GM23338 (cell line): ENCODE measurements around the gene FAM227B. TPM values are rescaled to one million over a fixed set of nuclear protein-coding genes. Genes with fewer than 3 reads are reported as not detected.

ENCODE experiments used
- ATAC-seq: fragments of 200-7000 bp; cut with Tn5 transposase; 3 replicates; pipeline ENCODE4 v1.9.1; 2020
- DNase-seq: peaks from one replicate; pipeline ENCODE4 v3.0.0-alpha.2; 2015; ENCODE audit warnings: low spot score
- H2AFZ ChIP-seq: fragments of 200-600 bp; sonication (generic); 2 replicates; pipeline ENCODE4 v1.8.0; 2016; ENCODE audit warnings: antibody characterized with exemption, mild to moderate bottlenecking, moderate library complexity
- H3F3A ChIP-seq: fragments of 200-600 bp; sonication (generic); replicated peaks from 2 replicates; pipeline ENCODE4 v1.8.0; 2017; ENCODE audit warnings: antibody characterized with exemption, mixed run types, low read depth
- H3K27ac ChIP-seq: fragments of 200-600 bp; sonication (generic); 2 replicates; pipeline ENCODE4 v1.6.1; 2016; ENCODE audit warnings: low read depth
- H3K27me3 ChIP-seq: fragments of 200-600 bp; sonication (generic); 2 replicates; pipeline ENCODE4 v1.8.0; 2016; ENCODE audit warnings: mild to moderate bottlenecking, mixed run types, moderate library complexity; ENCODE audit not compliant: insufficient read depth
- H3K36me3 ChIP-seq: fragments of 200-600 bp; sonication (generic); 2 replicates; pipeline ENCODE4 v1.8.0; 2016; ENCODE audit warnings: mild to moderate bottlenecking; ENCODE audit not compliant: insufficient read depth
- H3K4me1 ChIP-seq: fragments of 200-600 bp; sonication (generic); 2 replicates; pipeline ENCODE4 v1.8.0; 2016; ENCODE audit warnings: mild to moderate bottlenecking, moderate library complexity; ENCODE audit not compliant: insufficient read depth
- H3K4me2 ChIP-seq: fragments of 200-600 bp; sonication (generic); 2 replicates; pipeline ENCODE4 v1.7.1; 2017; ENCODE audit warnings: mixed run types
- H3K4me3 ChIP-seq: fragments of 200-600 bp; sonication (generic); 2 replicates; pipeline ENCODE4 v1.6.1; 2016; ENCODE audit warnings: mixed run types
- H3K79me2 ChIP-seq: fragments of 200-600 bp; sonication (generic); replicated peaks from 2 replicates; pipeline ENCODE4 v1.8.0; 2017; ENCODE audit warnings: mild to moderate bottlenecking; ENCODE audit not compliant: insufficient read depth
- H3K9me2 ChIP-seq: fragments of 200-600 bp; sonication (generic); 2 replicates; pipeline ENCODE4 v1.8.0; 2017; ENCODE audit not compliant: insufficient read depth
- H4K20me1 ChIP-seq: fragments of 200-600 bp; sonication (generic); replicated peaks from 2 replicates; pipeline ENCODE4 v1.8.0; 2017; ENCODE audit warnings: mild to moderate bottlenecking; ENCODE audit not compliant: insufficient read depth
- H3K27ac Mint-ChIP-seq: 2 replicates; pipeline ENCODE4 v1.8.0; 2020; ENCODE audit warnings: inconsistent platforms, mild to moderate bottlenecking, moderate library complexity, mixed read lengths
- H3K27me3 Mint-ChIP-seq: 3 replicates; pipeline ENCODE4 v1.8.0; 2022; ENCODE audit warnings: low read depth, mild to moderate bottlenecking, moderate library complexity, mixed read lengths, inconsistent platforms; ENCODE audit not compliant: insufficient read depth, poor library complexity
- H3K36me3 Mint-ChIP-seq: 3 replicates; pipeline ENCODE4 v1.8.0; 2021; ENCODE audit warnings: low read depth, mild to moderate bottlenecking, inconsistent platforms, moderate library complexity, mixed read lengths
- H3K4me1 Mint-ChIP-seq: 3 replicates; pipeline ENCODE4 v1.8.0; 2020; ENCODE audit warnings: mild to moderate bottlenecking, inconsistent platforms, mixed read lengths
- H3K4me3 Mint-ChIP-seq: 3 replicates; pipeline ENCODE4 v1.8.0; 2021; ENCODE audit warnings: moderate library complexity, mild to moderate bottlenecking, inconsistent platforms, mixed read lengths
- H3K9me3 Mint-ChIP-seq: 3 replicates; pipeline ENCODE4 v1.8.0; 2020; ENCODE audit warnings: moderate library complexity, mild to moderate bottlenecking, inconsistent platforms, mixed read lengths
- CREB1 ChIP-seq: fragments of 250-450 bp; sonication (Bioruptor Pico); IDR thresholded peaks from 2 replicates; pipeline ENCODE4 v1.5.0; 2020; ENCODE audit warnings: low read depth, mild to moderate bottlenecking, moderate library complexity
- EZH2 ChIP-seq: fragments of 200-600 bp; sonication (generic); IDR thresholded peaks from one replicate; pipeline ENCODE4 v1.8.0; 2017; ENCODE audit warnings: antibody characterized with exemption, mild to moderate bottlenecking, low read depth; ENCODE audit not compliant: unreplicated experiment
- POLR2AphosphoS5 ChIP-seq: IDR thresholded peaks from 2 replicates; pipeline ENCODE4 v1.6.1; 2016; ENCODE audit warnings: antibody characterized with exemption, low read depth
- REST ChIP-seq: IDR thresholded peaks from one replicate; pipeline ENCODE4 v1.6.1; 2018; ENCODE audit warnings: antibody characterized with exemption; ENCODE audit not compliant: unreplicated experiment
- polyA plus RNA-seq: library from polyadenylated mRNA; unstranded; fragments of >200 nt; fragmentation: Nextera tagmentation; extraction: Ambion mirVana; gene quantifications from 2 replicates; pipeline ENCODE4 v1.2.1, GENCODE V29; 2016
- total RNA-seq: library from RNA; depleted of rRNA; stranded (reverse); fragments of >200 nt; shearing (Covaris generic); gene quantifications from 2 replicates; pipeline ENCODE4 v1.2.3, GENCODE V29; 2014
- TF ChIP-seq, protein P1 (sequence below): fragments of 250-450 bp; sonication (Bioruptor Pico); IDR thresholded peaks from 2 replicates; pipeline ENCODE4 v1.5.0; 2020; ENCODE audit warnings: mild to moderate bottlenecking, moderate library complexity
- TF ChIP-seq, protein P2 (sequence below), 2 experiments: fragments of 200-600 bp in 1 of 2; sonication (generic) in 1 of 2; conservative IDR thresholded peaks; 2 replicates each; pipeline versions ENCODE4 v1.5.1 to v1.6.1; 2016 to 2017; ENCODE audit warnings: antibody characterized with exemption in 2 of 2, low read depth in 2 of 2, mild to moderate bottlenecking in 2 of 2, moderate library complexity in 1 of 2

FAM227B gene
- total and polyA plus RNA-seq, 2 experiments from 2014 or later: 2.6 to 10.2 TPM

DNA sequence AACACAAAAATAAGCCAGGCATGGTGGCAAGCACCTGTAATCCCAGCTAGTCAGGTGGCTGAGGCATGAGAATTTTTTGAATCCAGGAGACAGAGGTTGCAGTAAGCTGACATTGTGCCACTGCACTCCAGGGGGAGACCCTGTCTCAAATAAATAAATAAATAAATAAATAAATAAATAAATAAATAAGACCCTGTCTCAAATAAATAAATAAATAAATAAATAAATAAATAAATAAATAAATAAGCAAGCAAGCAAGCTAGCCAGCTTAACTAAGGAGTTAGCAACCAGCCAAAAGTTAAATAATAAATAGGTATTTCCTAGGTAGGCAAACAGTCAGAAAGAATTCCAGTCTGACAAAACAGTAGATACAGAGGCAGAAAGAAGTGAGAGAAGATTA is 326.7 kb downstream of the FAM227B start (continued):
- TF ChIP-seq, protein P1, sequence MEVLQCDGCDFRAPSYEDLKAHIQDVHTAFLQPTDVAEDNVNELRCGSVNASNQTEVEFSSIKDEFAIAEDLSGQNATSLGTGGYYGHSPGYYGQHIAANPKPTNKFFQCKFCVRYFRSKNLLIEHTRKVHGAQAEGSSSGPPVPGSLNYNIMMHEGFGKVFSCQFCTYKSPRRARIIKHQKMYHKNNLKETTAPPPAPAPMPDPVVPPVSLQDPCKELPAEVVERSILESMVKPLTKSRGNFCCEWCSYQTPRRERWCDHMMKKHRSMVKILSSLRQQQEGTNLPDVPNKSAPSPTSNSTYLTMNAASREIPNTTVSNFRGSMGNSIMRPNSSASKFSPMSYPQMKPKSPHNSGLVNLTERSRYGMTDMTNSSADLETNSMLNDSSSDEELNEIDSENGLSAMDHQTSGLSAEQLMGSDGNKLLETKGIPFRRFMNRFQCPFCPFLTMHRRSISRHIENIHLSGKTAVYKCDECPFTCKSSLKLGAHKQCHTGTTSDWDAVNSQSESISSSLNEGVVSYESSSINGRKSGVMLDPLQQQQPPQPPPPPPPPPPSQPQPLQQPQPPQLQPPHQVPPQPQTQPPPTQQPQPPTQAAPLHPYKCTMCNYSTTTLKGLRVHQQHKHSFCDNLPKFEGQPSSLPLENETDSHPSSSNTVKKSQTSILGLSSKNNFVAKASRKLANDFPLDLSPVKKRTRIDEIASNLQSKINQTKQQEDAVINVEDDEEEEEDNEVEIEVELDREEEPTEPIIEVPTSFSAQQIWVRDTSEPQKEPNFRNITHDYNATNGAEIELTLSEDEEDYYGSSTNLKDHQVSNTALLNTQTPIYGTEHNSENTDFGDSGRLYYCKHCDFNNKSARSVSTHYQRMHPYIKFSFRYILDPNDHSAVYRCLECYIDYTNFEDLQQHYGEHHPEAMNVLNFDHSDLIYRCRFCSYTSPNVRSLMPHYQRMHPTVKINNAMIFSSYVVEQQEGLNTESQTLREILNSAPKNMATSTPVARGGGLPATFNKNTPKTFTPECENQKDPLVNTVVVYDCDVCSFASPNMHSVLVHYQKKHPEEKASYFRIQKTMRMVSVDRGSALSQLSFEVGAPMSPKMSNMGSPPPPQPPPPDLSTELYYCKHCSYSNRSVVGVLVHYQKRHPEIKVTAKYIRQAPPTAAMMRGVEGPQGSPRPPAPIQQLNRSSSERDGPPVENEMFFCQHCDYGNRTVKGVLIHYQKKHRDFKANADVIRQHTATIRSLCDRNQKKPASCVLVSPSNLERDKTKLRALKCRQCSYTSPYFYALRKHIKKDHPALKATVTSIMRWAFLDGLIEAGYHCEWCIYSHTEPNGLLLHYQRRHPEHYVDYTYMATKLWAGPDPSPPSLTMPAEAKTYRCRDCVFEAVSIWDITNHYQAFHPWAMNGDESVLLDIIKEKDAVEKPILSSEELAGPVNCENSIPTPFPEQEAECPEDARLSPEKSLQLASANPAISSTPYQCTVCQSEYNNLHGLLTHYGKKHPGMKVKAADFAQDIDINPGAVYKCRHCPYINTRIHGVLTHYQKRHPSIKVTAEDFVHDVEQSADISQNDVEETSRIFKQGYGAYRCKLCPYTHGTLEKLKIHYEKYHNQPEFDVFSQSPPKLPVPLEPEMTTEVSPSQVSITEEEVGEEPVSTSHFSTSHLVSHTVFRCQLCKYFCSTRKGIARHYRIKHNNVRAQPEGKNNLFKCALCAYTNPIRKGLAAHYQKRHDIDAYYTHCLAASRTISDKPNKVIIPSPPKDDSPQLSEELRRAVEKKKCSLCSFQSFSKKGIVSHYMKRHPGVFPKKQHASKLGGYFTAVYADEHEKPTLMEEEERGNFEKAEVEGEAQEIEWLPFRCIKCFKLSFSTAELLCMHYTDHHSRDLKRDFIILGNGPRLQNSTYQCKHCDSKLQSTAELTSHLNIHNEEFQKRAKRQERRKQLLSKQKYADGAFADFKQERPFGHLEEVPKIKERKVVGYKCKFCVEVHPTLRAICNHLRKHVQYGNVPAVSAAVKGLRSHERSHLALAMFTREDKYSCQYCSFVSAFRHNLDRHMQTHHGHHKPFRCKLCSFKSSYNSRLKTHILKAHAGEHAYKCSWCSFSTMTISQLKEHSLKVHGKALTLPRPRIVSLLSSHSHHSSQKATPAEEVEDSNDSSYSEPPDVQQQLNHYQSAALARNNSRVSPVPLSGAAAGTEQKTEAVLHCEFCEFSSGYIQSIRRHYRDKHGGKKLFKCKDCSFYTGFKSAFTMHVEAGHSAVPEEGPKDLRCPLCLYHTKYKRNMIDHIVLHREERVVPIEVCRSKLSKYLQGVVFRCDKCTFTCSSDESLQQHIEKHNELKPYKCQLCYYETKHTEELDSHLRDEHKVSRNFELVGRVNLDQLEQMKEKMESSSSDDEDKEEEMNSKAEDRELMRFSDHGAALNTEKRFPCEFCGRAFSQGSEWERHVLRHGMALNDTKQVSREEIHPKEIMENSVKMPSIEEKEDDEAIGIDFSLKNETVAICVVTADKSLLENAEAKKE (CRISPR knock-in tag): no peak
- no peak for TF ChIP-seq EZH2
- TF ChIP-seq, protein P2, sequence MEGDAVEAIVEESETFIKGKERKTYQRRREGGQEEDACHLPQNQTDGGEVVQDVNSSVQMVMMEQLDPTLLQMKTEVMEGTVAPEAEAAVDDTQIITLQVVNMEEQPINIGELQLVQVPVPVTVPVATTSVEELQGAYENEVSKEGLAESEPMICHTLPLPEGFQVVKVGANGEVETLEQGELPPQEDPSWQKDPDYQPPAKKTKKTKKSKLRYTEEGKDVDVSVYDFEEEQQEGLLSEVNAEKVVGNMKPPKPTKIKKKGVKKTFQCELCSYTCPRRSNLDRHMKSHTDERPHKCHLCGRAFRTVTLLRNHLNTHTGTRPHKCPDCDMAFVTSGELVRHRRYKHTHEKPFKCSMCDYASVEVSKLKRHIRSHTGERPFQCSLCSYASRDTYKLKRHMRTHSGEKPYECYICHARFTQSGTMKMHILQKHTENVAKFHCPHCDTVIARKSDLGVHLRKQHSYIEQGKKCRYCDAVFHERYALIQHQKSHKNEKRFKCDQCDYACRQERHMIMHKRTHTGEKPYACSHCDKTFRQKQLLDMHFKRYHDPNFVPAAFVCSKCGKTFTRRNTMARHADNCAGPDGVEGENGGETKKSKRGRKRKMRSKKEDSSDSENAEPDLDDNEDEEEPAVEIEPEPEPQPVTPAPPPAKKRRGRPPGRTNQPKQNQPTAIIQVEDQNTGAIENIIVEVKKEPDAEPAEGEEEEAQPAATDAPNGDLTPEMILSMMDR (conservative IDR thresholded peaks at IDR 0.05; ENCODE audit: low read depth in 2 of 2): no peak

- no peak overlapping the region for H3K4me2 ChIP-seq
- ATAC-seq (no peak), DNase-seq (no peak)
- H3K4me3 ChIP-seq: no peak overlapping the region
- H3K4me3 Mint-ChIP-seq: no peak overlapping the region
- no peaks in the 10 kb centered on the region for H3K27me3 ChIP-seq
- no peaks in the 10 kb centered on the region for H3K36me3 ChIP-seq
- no peaks in the 10 kb centered on the region for H3F3A ChIP-seq
- peaks cover 3% of the 10 kb centered on the region for H3K9me2 ChIP-seq
- no peak overlapping the region for H3K27ac Mint-ChIP-seq
- no peaks in the 10 kb centered on the region for H3K9me3 Mint-ChIP-seq
- H3K4me1 ChIP-seq: peaks cover 11% of the 10 kb centered on the region
- peaks cover 3% of the 10 kb centered on the region; the same call in 1 of the 3 replicates for H3K36me3 Mint-ChIP-seq
- H3K27me3 Mint-ChIP-seq: peaks cover 3% of the 10 kb centered on the region
- no peaks in the 10 kb centered on the region for H3K79me2 ChIP-seq
- H2AFZ ChIP-seq: no peak overlapping the region
- H3K27ac ChIP-seq: no peak overlapping the region
- H4K20me1 ChIP-seq: no peaks in the 10 kb centered on the region
- H3K4me1 Mint-ChIP-seq: peaks cover 25% of the 10 kb centered on the region
- TF ChIP-seq CREB1 (CRISPR knock-in tag) (no peak), REST (no peak), EZH2 (no peak), POLR2AphosphoS5 (no peak)
Observed at GRCh38 chr15:49290191-49290590, 330.4 kb downstream of the FAM227B start.
